ENCODE measurements around the gene ALKBH3. TPM values are rescaled to one million over a fixed set of nuclear protein-coding genes. Genes with fewer than 3 reads are reported as not detected.

Gene ALKBH3
- total and polyA plus RNA-seq, 2 of the 13 experiments (the other 11 are each of a cell fraction or from before 2014, with no cell fraction given): 17.8 to 36.1 TPM

DNA sequence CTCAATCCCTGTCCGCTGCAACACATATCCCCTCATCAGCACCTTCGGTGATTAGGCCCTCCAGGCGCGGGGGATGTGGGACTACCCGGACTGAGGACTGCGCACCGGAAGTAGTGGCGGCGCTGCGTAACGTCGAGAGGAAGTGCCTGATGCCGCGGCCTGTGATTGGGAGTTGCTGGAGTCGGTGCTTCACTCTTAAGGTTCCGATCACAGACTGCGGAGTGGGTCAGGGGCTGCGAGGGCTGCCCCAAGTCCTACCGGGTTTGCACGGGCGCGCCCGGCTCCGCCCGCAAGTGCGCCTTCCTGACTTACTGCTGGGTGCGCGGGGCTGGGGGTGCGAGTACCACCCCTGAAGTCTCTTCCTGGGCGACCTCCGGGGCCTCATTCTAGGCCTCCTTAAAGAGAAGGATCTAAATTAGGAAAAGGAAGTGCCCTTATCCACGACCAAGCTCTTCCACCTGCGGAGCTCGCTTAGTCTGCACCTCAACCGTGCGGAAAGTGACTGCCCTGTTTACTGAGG is at the start of gene ALKBH3 (continued):
- TF ChIP-seq, protein P1, sequence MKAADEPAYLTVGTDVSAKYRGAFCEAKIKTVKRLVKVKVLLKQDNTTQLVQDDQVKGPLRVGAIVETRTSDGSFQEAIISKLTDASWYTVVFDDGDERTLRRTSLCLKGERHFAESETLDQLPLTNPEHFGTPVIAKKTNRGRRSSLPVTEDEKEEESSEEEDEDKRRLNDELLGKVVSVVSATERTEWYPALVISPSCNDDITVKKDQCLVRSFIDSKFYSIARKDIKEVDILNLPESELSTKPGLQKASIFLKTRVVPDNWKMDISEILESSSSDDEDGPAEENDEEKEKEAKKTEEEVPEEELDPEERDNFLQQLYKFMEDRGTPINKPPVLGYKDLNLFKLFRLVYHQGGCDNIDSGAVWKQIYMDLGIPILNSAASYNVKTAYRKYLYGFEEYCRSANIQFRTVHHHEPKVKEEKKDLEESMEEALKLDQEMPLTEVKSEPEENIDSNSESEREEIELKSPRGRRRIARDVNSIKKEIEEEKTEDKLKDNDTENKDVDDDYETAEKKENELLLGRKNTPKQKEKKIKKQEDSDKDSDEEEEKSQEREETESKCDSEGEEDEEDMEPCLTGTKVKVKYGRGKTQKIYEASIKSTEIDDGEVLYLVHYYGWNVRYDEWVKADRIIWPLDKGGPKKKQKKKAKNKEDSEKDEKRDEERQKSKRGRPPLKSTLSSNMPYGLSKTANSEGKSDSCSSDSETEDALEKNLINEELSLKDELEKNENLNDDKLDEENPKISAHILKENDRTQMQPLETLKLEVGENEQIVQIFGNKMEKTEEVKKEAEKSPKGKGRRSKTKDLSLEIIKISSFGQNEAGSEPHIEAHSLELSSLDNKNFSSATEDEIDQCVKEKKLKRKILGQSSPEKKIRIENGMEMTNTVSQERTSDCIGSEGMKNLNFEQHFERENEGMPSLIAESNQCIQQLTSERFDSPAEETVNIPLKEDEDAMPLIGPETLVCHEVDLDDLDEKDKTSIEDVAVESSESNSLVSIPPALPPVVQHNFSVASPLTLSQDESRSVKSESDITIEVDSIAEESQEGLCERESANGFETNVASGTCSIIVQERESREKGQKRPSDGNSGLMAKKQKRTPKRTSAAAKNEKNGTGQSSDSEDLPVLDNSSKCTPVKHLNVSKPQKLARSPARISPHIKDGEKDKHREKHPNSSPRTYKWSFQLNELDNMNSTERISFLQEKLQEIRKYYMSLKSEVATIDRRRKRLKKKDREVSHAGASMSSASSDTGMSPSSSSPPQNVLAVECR (CRISPR knock-in tag; IDR thresholded peaks at IDR 0.05; ENCODE audit: borderline replicate concordance): peak; percentile 79
- TF ChIP-seq POLR2G (IDR thresholded peaks at IDR 0.05; ENCODE audit: low read depth, low read length): peak; percentile 84
- TF ChIP-seq, protein P2, sequence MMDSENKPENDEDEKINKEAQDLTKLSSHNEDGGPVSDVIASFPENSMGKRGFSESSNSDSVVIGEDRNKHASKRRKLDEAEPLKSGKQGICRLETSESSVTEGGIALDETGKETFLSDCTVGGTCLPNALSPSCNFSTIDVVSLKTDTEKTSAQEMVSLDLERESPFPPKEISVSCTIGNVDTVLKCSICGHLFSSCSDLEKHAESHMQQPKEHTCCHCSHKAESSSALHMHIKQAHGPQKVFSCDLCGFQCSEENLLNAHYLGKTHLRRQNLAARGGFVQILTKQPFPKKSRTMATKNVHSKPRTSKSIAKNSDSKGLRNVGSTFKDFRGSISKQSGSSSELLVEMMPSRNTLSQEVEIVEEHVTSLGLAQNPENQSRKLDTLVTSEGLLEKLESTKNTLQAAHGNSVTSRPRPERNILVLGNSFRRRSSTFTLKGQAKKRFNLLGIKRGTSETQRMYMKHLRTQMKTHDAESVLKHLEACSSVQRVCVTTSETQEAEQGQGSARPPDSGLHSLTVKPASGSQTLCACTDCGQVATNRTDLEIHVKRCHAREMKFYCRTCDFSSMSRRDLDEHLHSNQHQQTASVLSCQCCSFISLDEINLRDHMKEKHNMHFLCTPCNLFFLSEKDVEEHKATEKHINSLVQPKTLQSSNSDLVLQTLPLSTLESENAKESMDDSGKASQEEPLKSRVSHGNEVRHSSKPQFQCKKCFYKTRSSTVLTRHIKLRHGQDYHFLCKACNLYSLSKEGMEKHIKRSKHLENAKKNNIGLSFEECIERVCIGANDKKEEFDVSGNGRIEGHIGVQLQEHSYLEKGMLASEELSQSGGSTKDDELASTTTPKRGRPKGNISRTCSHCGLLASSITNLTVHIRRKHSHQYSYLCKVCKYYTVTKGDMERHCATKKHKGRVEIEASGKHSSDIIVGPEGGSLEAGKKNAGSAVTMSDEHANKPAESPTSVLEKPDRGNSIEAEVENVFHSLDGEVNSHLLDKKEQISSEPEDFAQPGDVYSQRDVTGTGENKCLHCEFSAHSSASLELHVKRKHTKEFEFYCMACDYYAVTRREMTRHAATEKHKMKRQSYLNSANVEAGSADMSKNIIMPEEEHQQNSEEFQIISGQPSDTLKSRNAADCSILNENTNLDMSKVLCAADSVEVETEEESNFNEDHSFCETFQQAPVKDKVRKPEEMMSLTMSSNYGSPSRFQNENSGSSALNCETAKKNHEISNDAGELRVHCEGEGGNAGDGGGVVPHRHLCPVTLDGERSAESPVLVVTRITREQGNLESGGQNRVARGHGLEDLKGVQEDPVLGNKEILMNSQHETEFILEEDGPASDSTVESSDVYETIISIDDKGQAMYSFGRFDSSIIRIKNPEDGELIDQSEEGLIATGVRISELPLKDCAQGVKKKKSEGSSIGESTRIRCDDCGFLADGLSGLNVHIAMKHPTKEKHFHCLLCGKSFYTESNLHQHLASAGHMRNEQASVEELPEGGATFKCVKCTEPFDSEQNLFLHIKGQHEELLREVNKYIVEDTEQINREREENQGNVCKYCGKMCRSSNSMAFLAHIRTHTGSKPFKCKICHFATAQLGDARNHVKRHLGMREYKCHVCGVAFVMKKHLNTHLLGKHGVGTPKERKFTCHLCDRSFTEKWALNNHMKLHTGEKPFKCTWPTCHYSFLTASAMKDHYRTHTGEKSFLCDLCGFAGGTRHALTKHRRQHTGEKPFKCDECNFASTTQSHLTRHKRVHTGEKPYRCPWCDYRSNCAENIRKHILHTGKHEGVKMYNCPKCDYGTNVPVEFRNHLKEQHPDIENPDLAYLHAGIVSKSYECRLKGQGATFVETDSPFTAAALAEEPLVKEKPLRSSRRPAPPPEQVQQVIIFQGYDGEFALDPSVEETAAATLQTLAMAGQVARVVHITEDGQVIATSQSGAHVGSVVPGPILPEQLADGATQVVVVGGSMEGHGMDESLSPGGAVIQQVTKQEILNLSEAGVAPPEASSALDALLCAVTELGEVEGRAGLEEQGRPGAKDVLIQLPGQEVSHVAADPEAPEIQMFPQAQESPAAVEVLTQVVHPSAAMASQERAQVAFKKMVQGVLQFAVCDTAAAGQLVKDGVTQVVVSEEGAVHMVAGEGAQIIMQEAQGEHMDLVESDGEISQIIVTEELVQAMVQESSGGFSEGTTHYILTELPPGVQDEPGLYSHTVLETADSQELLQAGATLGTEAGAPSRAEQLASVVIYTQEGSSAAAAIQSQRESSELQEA (CRISPR knock-in tag; IDR thresholded peaks at IDR 0.05; ENCODE audit: not compliant biosample characterization): peak; percentile 31
- no peak for TF ChIP-seq ZNF567 (CRISPR knock-in tag; IDR thresholded peaks at IDR 0.05; ENCODE audit: borderline replicate concordance)
- TF ChIP-seq, protein P3, sequence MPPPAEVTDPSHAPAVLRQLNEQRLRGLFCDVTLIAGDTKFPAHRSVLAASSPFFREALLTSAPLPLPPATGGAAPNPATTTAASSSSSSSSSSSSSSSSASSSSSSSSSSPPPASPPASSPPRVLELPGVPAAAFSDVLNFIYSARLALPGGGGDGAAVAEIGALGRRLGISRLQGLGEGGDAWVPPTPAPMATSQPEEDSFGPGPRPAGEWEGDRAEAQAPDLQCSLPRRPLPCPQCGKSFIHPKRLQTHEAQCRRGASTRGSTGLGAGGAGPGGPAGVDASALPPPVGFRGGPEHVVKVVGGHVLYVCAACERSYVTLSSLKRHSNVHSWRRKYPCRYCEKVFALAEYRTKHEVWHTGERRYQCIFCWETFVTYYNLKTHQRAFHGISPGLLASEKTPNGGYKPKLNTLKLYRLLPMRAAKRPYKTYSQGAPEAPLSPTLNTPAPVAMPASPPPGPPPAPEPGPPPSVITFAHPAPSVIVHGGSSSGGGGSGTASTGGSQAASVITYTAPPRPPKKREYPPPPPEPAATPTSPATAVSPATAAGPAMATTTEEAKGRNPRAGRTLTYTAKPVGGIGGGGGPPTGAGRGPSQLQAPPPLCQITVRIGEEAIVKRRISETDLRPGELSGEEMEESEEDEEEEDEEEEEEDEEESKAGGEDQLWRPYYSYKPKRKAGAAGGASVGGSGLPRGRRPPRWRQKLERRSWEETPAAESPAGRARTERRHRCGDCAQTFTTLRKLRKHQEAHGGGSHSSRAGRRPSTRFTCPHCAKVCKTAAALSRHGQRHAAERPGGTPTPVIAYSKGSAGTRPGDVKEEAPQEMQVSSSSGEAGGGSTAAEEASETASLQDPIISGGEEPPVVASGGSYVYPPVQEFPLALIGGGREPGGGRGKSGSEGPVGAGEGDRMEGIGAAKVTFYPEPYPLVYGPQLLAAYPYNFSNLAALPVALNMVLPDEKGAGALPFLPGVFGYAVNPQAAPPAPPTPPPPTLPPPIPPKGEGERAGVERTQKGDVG (CRISPR knock-in tag; IDR thresholded peaks at IDR 0.05; ENCODE audit: borderline replicate concordance): 0 out of 2 replicates have a peak, but pooled peaks have one; percentile 33
- TF ChIP-seq ARHGAP35 (CRISPR knock-in tag; IDR thresholded peaks at IDR 0.05; ENCODE audit: borderline replicate concordance): peak; percentile 23; the same call in 1 of the 2 replicates
- TF ChIP-seq, protein P4, sequence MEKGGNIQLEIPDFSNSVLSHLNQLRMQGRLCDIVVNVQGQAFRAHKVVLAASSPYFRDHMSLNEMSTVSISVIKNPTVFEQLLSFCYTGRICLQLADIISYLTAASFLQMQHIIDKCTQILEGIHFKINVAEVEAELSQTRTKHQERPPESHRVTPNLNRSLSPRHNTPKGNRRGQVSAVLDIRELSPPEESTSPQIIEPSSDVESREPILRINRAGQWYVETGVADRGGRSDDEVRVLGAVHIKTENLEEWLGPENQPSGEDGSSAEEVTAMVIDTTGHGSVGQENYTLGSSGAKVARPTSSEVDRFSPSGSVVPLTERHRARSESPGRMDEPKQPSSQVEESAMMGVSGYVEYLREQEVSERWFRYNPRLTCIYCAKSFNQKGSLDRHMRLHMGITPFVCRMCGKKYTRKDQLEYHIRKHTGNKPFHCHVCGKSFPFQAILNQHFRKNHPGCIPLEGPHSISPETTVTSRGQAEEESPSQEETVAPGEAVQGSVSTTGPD (CRISPR knock-in tag; IDR thresholded peaks at IDR 0.05): no peak
- no peak for TF ChIP-seq ZNF775 (CRISPR knock-in tag; IDR thresholded peaks at IDR 0.05; ENCODE audit: borderline replicate concordance)
- TF ChIP-seq ZNF773 (CRISPR knock-in tag; IDR thresholded peaks at IDR 0.05; ENCODE audit: borderline replicate concordance): no peak
- no peak for TF ChIP-seq HMG20A (CRISPR knock-in tag; IDR thresholded peaks at IDR 0.05; ENCODE audit: borderline replicate concordance)
